OCI-LY3 (cell line): ENCODE data around the gene ADGRB3.

Experiments used
- CTCF ChIP-seq: fragments of 200-600, 300-600 bp; sonication (generic); IDR thresholded peaks from 2 replicates; pipeline ENCODE4 v1.5.1; 2014; ENCODE audit warnings: antibody characterized with exemption, low read length, low read depth
- EZH2phosphoT487 ChIP-seq: fragments of 200-600 bp; shearing (Covaris generic); IDR thresholded peaks from 2 replicates; pipeline ENCODE4 v1.6.1; 2018; ENCODE audit warnings: antibody characterized with exemption, mixed run types, low read depth

DNA sequence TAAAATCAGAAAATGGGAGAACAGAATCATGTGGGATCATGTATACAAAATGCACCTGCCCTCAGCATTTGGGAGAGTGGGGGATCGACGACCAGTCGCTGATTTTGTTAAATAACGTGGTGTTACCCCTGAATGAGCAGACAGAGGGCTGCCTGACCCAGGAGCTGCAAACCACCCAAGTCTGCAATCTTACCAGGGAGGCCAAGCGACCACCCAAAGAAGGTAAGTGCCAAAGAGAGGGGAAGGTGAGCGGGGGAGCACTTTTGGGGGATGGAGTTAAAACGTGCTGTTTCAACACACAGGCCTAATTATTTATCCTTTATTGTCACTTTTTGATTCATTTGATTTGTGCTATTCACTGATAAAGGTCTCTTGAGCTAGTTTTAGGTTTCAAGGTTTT lies 4.1 kb downstream of the ADGRB3 start:
- TF ChIP-seq CTCF (no peak), EZH2phosphoT487 (no peak)
